Suppressor macrophage (primary cell): ENCODE measurements around the gene CCDC18.

ENCODE experiments used
- DNase-seq, 4 experiments: peaks; one replicate each; pipeline ENCODE4 v3.0.0-alpha.2; 2020 to 2022

The CCDC18 gene

GRCh38 chr1:93317943-93318342 is 137.4 kb downstream of the CCDC18 start:
- no peak for DNase-seq

GRCh38 chr1:93321720-93322119 is 141.2 kb downstream of the CCDC18 start:
- DNase-seq, result no peak

GRCh38 chr1:93322349-93322748 is 141.8 kb downstream of the CCDC18 start:
- DNase-seq, result no peak

GRCh38 chr1:93323185-93323820 is 142.8 kb downstream of the CCDC18 start:
- no peak for DNase-seq

GRCh38 chr1:93324486-93325464 is 144.3 kb downstream of the CCDC18 start:
- no peak for DNase-seq
